BLaER1 treated with 17β-estradiol and CSF1 and Interleukin-3, amounts not matched to agents 10 nM and 100 nM (cell line): ENCODE measurements around the gene ARHGEF40.

Experiments used
- H3K27ac ChIP-seq, 11 experiments: shearing (Covaris generic); formaldehyde crosslinking; 2 replicates each; pipeline ENCODE4 v1.8.1; 2022
- H3K27me3 ChIP-seq, 11 experiments: shearing (Covaris generic); formaldehyde crosslinking; 2 replicates each; pipeline ENCODE4 v1.8.1; 2022
- H3K36me3 ChIP-seq, 11 experiments: shearing (Covaris generic); formaldehyde crosslinking; 2 replicates each; pipeline ENCODE4 v1.8.1; 2022
- H3K4me1 ChIP-seq, 10 experiments: shearing (Covaris generic); formaldehyde crosslinking; 2 replicates each; pipeline ENCODE4 v1.8.1; 2022
- H3K4me2 ChIP-seq, 11 experiments: shearing (Covaris generic); formaldehyde crosslinking; 2 replicates each; pipeline ENCODE4 v1.8.1; 2022
- H3K4me3 ChIP-seq, 10 experiments: shearing (Covaris generic); formaldehyde crosslinking; 2 replicates each; pipeline ENCODE4 v1.8.1; 2022
- H3K9ac ChIP-seq, 11 experiments: shearing (Covaris generic); formaldehyde crosslinking; 2 replicates each; pipeline ENCODE4 v1.8.1; 2022
- H3K9me3 ChIP-seq, 11 experiments: shearing (Covaris generic); formaldehyde crosslinking; replicated peaks in 1 of 11; 2 replicates each; pipeline ENCODE4 v1.8.1; 2022
- H4K20me1 ChIP-seq, 11 experiments: shearing (Covaris generic); formaldehyde crosslinking; 2 replicates each; pipeline ENCODE4 v1.8.1; 2022
- Cebpa-rat ChIP-seq, 11 experiments: shearing (Covaris generic); IDR thresholded peaks; 2 replicates each; pipeline ENCODE4 v1.8.1; 2022

Gene ARHGEF40

DNA sequence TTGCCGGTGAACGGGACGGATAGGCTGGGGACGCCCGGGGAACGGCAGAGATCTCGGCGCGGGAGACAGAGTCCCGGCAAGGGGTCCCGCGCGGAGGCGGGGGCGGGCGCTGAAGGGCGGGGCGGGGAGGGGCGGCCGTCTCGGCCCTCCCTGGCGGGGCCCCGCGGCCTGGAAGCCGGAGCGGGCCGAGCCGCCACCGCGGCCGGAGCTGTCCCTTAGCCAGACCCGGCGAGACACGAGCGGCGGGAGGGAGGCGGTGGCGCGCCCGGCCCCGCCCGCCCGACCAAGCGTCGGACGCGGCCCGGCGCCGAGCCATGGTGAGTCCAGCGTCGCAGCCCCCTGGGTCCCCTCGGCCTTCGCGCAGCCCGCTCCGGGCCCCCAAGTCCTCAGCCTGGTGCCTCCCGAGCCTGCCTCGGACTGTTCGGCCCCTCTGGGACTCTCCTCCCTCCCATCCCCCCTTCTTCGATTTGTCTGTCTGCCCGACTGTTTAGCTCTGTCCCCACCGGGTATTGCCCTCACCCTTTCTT lies at the start of gene ARHGEF40:
TSS of gene ARHGEF40 (plus strand) at position 222 of the 527 bp plus-strand sequence. CDS start at position 315, 93 bp downstream.
- TF ChIP-seq Cebpa-rat (IDR thresholded peaks at IDR 0.05): no peak
- Histone ChIP-seq H3K36me3 (peaks cover 0 to 23% (median 12%) of the 10 kb centered on the region in 11 experiments; a peak in 16 of 22 replicates), H3K9ac (peak within 1 kb of the TSS; percentile 84 to 90 (median 86)), H3K4me2 (peak within 1 kb of the TSS; percentile 88 to 99 (median 98)), H3K4me1 (peaks cover 41 to 59% (median 51%) of the 10 kb centered on the region in 10 experiments), H3K9me3 (no peaks in the 10 kb centered on the region), H3K27me3 (peaks cover 10 to 22% (median 18%) of the 10 kb centered on the region in 11 experiments; a peak in 21 of 22 replicates), H3K4me3 (peak within 1 kb of the TSS; percentile 71 to 87 (median 78)), H4K20me1 (peaks cover 0 to 14% (median 0%) of the 10 kb centered on the region in 11 experiments; a peak in 5 of 22 replicates), H3K27ac (peak within 1 kb of the TSS; percentile 69 to 97 (median 92))

DNA sequence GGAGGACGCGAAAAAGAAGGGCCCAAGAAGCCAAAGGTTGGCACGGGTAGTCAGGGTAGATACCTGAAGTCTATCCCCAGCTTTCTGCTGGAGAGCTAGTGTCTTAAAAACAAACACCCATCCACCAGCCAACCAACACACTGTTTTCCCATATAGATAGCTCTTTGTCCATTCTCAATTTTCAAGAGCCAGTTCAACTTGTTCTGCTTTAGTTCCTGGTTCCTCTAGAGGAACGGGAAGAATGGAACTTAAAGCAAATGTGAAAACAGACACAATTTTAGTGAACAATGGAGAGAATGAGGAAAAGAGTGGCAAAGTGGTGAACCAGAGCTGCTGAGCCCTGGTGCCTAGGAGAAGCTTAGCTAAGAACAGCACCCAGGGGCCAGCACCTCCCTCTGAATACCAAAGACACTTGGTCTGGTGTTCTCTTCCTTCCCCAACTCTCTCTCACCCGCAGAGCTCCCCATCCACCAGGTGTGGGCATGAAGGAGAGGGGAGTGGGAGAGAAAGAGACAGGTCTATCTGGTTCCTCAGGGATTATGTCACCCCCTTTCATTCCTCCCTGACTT lies 49.0 kb upstream of the ARHGEF40 start:
- Histone ChIP-seq H3K27ac (no peak overlapping the region), H3K36me3 (peaks cover 0 to 18% (median 4%) of the 10 kb centered on the region in 11 experiments; a peak in 8 of 22 replicates), H3K27me3 (peaks cover 0 to 19% (median 8%) of the 10 kb centered on the region in 11 experiments; a peak in 10 of 22 replicates), H3K4me2 (no peak overlapping the region), H3K4me3 (no peak overlapping the region), H3K4me1 (peaks cover 19 to 67% (median 43%) of the 10 kb centered on the region in 10 experiments), H3K9me3 (no peaks in the 10 kb centered on the region), H3K9ac (no peak overlapping the region), H4K20me1 (no peaks in the 10 kb centered on the region)
- TF ChIP-seq Cebpa-rat (IDR thresholded peaks at IDR 0.05): no peak

DNA sequence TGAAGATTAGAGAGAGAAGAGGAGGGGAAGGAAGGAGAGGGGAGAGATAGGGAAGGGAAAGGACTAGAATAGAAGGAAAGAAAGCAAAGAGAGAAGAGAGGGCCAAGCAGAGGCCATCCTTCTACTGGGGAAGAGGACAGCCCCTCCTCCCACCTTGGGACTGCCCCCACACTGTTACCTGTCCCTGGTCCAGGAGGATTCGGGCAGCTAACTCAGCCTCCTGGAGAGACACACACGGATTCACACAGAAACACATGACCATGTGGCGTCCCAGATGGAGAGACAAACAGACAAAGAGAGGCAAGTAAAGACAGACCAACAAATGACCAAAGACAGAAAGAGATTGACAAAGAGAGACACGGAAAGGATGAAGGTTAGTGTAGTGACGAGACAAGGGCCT lies 47.4 kb upstream of the ARHGEF40 start:
- Histone ChIP-seq H4K20me1 (no peaks in the 10 kb centered on the region), H3K4me2 (peak overlapping the region in 9 of 11 experiments; percentile 6 to 100 (median 98); a peak in 12 of 22 replicates), H3K27ac (no peak overlapping the region), H3K36me3 (peaks cover 0 to 15% (median 0%) of the 10 kb centered on the region in 11 experiments; a peak in 8 of 22 replicates), H3K9ac (no peak overlapping the region), H3K27me3 (peaks cover 0 to 19% (median 8%) of the 10 kb centered on the region in 11 experiments; a peak in 10 of 22 replicates), H3K9me3 (no peaks in the 10 kb centered on the region), H3K4me1 (peaks cover 19 to 51% (median 36%) of the 10 kb centered on the region in 10 experiments), H3K4me3 (no peak overlapping the region)
- TF ChIP-seq Cebpa-rat (IDR thresholded peaks at IDR 0.05): no peak

DNA sequence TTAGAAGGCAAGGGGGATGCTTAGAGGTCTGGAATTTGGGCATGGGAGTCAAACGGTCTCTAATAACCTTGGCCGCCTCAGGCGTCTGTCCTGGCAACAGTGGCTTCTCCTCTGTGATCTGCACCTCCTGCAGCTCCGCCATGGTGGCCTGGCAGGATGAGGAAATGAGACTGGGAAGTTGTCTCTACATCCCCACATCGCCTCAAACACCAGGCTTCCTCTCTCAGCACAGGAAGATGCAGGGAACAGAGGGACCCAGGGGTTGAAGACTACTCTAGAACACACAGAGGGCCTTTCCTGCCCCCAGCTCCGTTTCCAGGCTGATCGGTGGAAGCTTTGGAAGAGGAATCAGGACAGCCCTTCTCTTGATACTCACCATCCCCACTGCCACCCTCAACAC lies 46.9 kb upstream of the ARHGEF40 start:
- no peak for TF ChIP-seq Cebpa-rat (IDR thresholded peaks at IDR 0.05)
- Histone ChIP-seq H3K36me3 (peaks cover 0 to 11% (median 0%) of the 10 kb centered on the region in 11 experiments; a peak in 7 of 22 replicates), H3K4me1 (peaks cover 19 to 47% (median 34%) of the 10 kb centered on the region in 10 experiments), H3K4me2 (peak overlapping the region; percentile 76 to 100 (median 98); a peak in 21 of 22 replicates), H3K9me3 (no peaks in the 10 kb centered on the region), H3K27ac (no peak overlapping the region), H4K20me1 (no peaks in the 10 kb centered on the region), H3K27me3 (peaks cover 0 to 19% (median 8%) of the 10 kb centered on the region in 11 experiments; a peak in 10 of 22 replicates), H3K4me3 (no peak overlapping the region), H3K9ac (no peak overlapping the region)

- Histone ChIP-seq H3K9ac (peak overlapping the region; percentile 52 to 82 (median 75); a peak in 21 of 22 replicates), H3K4me1 (peaks cover 19 to 41% (median 32%) of the 10 kb centered on the region in 10 experiments), H3K4me2 (peak overlapping the region; percentile 76 to 100 (median 98)), H3K27me3 (peaks cover 0 to 19% (median 8%) of the 10 kb centered on the region in 11 experiments; a peak in 10 of 22 replicates), H4K20me1 (no peaks in the 10 kb centered on the region), H3K36me3 (peaks cover 0 to 10% (median 0%) of the 10 kb centered on the region in 11 experiments; a peak in 5 of 22 replicates), H3K9me3 (no peaks in the 10 kb centered on the region), H3K4me3 (peak overlapping the region; percentile 51 to 76 (median 68)), H3K27ac (peak overlapping the region in 9 of 11 experiments; percentile 8 to 71 (median 54); a peak in 15 of 22 replicates)
- no peak for TF ChIP-seq Cebpa-rat (IDR thresholded peaks at IDR 0.05)
Observed at GRCh38 chr14:21023817-21024584, 46.1 kb upstream of the ARHGEF40 start.

- peaks cover 0 to 10% (median 0%) of the 10 kb centered on the region in 11 experiments; a peak in 4 of 22 replicates for H3K36me3 ChIP-seq
- H3K27ac ChIP-seq: peak within 1 kb of the TSS in 9 of 11 experiments; percentile 8 to 71 (median 54); a peak in 16 of 22 replicates
- H4K20me1 ChIP-seq: no peaks in the 10 kb centered on the region
- no peaks in the 10 kb centered on the region for H3K9me3 ChIP-seq
- H3K27me3 ChIP-seq: peaks cover 0 to 19% (median 8%) of the 10 kb centered on the region in 11 experiments; a peak in 10 of 22 replicates
- H3K4me2 ChIP-seq: peak within 1 kb of the TSS; percentile 76 to 100 (median 98)
- peak within 1 kb of the TSS; percentile 63 to 82 (median 75) for H3K9ac ChIP-seq
- peak within 1 kb of the TSS; percentile 51 to 76 (median 68) for H3K4me3 ChIP-seq
- peaks cover 19 to 40% (median 30%) of the 10 kb centered on the region in 10 experiments for H3K4me1 ChIP-seq
- no peak for TF ChIP-seq Cebpa-rat (IDR thresholded peaks at IDR 0.05)
Observed at GRCh38 chr14:21024585-21025370, 45.3 kb upstream of the ARHGEF40 start, which contains the start of gene NDRG2. TSS of gene NDRG2 (minus strand) at chr14:21025061. CDS start at chr14:21023315, 1,746 bp downstream.

DNA sequence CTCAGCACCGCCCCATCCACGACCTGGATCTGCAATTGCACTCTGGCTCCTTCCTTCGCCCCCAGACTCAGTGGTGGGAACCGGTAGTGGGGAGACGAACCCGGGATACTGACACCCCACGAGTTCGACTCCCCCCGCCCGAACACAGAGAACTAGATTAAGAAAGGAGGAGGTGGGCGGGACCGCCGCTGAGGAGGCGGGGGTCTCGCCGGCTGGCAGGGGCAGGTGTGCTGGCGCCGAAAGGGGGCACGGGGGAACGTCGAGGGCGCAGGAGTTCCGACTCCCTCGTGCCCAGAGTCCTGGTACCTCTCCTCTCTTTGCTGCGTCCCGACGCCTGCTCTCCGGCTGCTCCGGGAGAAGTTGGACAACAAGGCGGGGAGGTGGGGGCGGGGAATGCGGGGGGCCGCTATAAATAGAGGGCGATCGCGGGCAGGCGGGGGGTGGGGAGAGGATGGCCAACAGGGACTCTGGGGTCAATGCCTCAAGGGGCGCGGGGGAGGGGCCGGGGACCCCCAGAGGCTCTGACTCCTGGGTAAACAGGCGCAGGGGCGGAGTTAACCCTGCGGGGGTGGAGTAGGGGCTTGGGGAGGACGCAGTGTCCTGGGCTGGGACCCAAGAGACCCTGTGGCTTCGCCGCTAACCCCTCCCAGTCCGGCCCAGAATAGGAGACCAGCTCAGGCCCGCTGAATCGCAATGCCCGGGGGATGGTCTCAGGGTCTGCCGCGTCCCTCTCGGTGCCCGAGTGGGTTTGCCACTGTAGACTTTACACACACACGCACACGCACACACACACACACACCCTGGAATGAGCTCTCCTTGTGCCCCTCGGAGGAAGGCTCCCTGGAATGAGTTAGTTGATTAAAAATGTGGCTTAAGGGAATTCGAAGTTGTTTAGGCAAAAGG lies 44.5 kb upstream of the ARHGEF40 start:
- Histone ChIP-seq H3K27me3 (peaks cover 0 to 19% (median 8%) of the 10 kb centered on the region in 11 experiments; a peak in 10 of 22 replicates), H3K36me3 (peaks cover 0 to 6% (median 0%) of the 10 kb centered on the region in 11 experiments; a peak in 4 of 22 replicates), H4K20me1 (no peaks in the 10 kb centered on the region), H3K4me1 (peaks cover 19 to 40% (median 30%) of the 10 kb centered on the region in 10 experiments), H3K4me2 (peak overlapping the region; percentile 76 to 99 (median 98)), H3K27ac (peak overlapping the region in 7 of 11 experiments; percentile 9 to 50 (median 40); a peak in 6 of 22 replicates), H3K4me3 (peak overlapping the region; percentile 51 to 76 (median 68)), H3K9me3 (no peaks in the 10 kb centered on the region), H3K9ac (peak overlapping the region; percentile 58 to 77 (median 67); a peak in 20 of 22 replicates)
- TF ChIP-seq Cebpa-rat (IDR thresholded peaks at IDR 0.05): no peak
